GM12892 (cell line): ENCODE measurements around the gene ACD.

Source experiments
- POLR2AphosphoS5 ChIP-seq: IDR thresholded peaks from 2 replicates; pipeline ENCODE4 v1.6.1; 2011; ENCODE audit warnings: low read depth, low read length, control low read depth
- TAF1 ChIP-seq: IDR thresholded peaks from 2 replicates; pipeline ENCODE4 v1.6.1; 2011; ENCODE audit warnings: low read depth, mild to moderate bottlenecking, control low read depth, low read length, borderline replicate concordance

GRCh38 chr16:67673712-67674580 lies 13.9 kb upstream of the ACD start:
- TF ChIP-seq TAF1 (no peak), POLR2AphosphoS5 (no peak)
